ENCODE results near the gene CSNK2A1. TPM values are rescaled to one million over a fixed set of nuclear protein-coding genes. Genes with fewer than 3 reads are reported as not detected.

Gene CSNK2A1
- total and polyA plus RNA-seq, 2 experiments from 2014 or later: 85.1 to 244 TPM

DNA sequence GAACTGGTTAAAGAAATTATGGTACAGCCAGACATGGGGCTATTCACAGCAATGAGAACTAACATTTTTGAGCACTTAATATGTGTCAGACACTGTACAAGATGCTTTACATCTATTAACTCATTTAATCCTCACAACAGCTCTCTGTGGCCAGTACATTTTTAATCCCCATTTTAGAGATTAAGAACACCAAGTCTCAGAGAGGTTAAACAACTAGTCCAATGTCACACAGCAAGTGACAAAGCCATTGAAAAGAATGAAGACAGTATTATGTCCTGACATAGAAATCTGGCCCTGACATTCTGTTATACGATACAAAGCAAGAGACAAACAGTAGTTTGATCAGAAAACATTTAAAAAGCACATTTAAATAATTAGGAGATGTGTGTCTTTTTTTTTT, 3.8 kb upstream of the CSNK2A1 start:
- Histone ChIP-seq H3K79me2 (replicated peaks; ENCODE audit: insufficient read depth) (peaks cover 11% of the 10 kb centered on the region), H4K20me1 (replicated peaks; ENCODE audit: insufficient read depth) (peaks cover 6% of the 10 kb centered on the region), H2AFZ (no peak overlapping the region), H3K9me2 (ENCODE audit: insufficient read depth) (no peaks in the 10 kb centered on the region), H3K27me3 (ENCODE audit: insufficient read depth) (peaks cover 9% of the 10 kb centered on the region; the same call in 1 of the 2 replicates), H3K27ac (ENCODE audit: low read depth) (no peak overlapping the region), H3K4me1 (ENCODE audit: insufficient read depth) (peaks cover under 1% of the 10 kb centered on the region), H3K4me2 (no peak overlapping the region), H3K36me3 (ENCODE audit: insufficient read depth) (no peaks in the 10 kb centered on the region), H3K4me3 (no peak overlapping the region), H3F3A (replicated peaks; ENCODE audit: low read depth) (no peaks in the 10 kb centered on the region)
- Mint-ChIP-seq H3K36me3 (ENCODE audit: low read depth) (peaks cover 6% of the 10 kb centered on the region), H3K4me1 (peaks cover 13% of the 10 kb centered on the region), H3K27ac (no peak overlapping the region), H3K4me3 (no peak overlapping the region), H3K9me3 (peaks cover 3% of the 10 kb centered on the region; the same call in 1 of the 3 replicates), H3K27me3 (ENCODE audit: insufficient read depth, low read depth, poor library complexity) (peaks cover 5% of the 10 kb centered on the region)
- no peak for TF ChIP-seq ZNF462 (CRISPR knock-in tag; IDR thresholded peaks at IDR 0.05)
- no peak for TF ChIP-seq ZNF331 (CRISPR knock-in tag; IDR thresholded peaks at IDR 0.05; ENCODE audit: low read depth)
- no peak for TF ChIP-seq CREB1 (CRISPR knock-in tag; IDR thresholded peaks at IDR 0.05; ENCODE audit: low read depth)
- TF ChIP-seq ETS1 (IDR thresholded peaks at IDR 0.05): no peak
- no peak for TF ChIP-seq JUNB (IDR thresholded peaks at IDR 0.05; ENCODE audit: unreplicated experiment)
- no peak for TF ChIP-seq EZH2phosphoT487 (IDR thresholded peaks at IDR 0.05; ENCODE audit: unreplicated experiment)
- no peak for TF ChIP-seq REST (IDR thresholded peaks at IDR 0.05; ENCODE audit: unreplicated experiment)
- TF ChIP-seq ZNF114 (CRISPR knock-in tag; IDR thresholded peaks at IDR 0.05): no peak
- TF ChIP-seq STAT1 (IDR thresholded peaks at IDR 0.05; ENCODE audit: unreplicated experiment): no peak
- TF ChIP-seq POLR2AphosphoS5 (IDR thresholded peaks at IDR 0.05; ENCODE audit: low read depth): no peak
- no peak for TF ChIP-seq CTCF (conservative IDR thresholded peaks at IDR 0.05; ENCODE audit: low read depth in 2 of 2)
- no peak for TF ChIP-seq NANOG (IDR thresholded peaks at IDR 0.05; ENCODE audit: borderline replicate concordance)
- no peak for TF ChIP-seq EZH2 (IDR thresholded peaks at IDR 0.05; ENCODE audit: low read depth, unreplicated experiment)
- ATAC-seq (no peak), DNase-seq (ENCODE audit: low spot score) (no peak)
